ENCODE results near the gene ANGPT4.

DNA sequence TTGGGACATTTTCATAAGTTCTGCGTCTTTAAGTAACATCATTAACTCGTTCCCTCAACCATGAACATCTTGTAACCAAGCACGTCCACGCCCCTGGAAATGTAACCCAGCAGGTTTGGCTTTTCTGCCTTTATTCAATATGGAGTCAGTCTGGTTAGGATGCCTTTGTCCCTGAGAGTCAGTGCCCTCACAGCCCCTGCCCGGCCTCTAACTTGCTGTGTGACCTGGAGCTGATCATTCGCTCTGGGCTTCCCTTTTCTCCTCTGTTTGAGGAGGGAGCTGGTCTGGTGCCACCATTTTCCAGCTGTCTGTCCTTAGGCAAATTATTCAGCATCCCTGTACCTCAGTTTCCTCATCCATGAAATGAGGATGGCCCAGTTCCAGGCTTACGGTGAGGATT lies 26.5 kb upstream of the ANGPT4 start:
- TF ChIP-seq, protein P1, sequence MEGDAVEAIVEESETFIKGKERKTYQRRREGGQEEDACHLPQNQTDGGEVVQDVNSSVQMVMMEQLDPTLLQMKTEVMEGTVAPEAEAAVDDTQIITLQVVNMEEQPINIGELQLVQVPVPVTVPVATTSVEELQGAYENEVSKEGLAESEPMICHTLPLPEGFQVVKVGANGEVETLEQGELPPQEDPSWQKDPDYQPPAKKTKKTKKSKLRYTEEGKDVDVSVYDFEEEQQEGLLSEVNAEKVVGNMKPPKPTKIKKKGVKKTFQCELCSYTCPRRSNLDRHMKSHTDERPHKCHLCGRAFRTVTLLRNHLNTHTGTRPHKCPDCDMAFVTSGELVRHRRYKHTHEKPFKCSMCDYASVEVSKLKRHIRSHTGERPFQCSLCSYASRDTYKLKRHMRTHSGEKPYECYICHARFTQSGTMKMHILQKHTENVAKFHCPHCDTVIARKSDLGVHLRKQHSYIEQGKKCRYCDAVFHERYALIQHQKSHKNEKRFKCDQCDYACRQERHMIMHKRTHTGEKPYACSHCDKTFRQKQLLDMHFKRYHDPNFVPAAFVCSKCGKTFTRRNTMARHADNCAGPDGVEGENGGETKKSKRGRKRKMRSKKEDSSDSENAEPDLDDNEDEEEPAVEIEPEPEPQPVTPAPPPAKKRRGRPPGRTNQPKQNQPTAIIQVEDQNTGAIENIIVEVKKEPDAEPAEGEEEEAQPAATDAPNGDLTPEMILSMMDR (IDR thresholded peaks at IDR 0.05): no peak
- no peak for TF ChIP-seq EZH2phosphoT487 (IDR thresholded peaks at IDR 0.05)

All from neural progenitor cell (in vitro differentiated cells).